Glutamatergic neuron (in vitro differentiated cells): ENCODE results near the gene EFCAB5. TPM values are rescaled to one million over a fixed set of nuclear protein-coding genes. Genes with fewer than 3 reads are reported as not detected.

ENCODE experiments used
- DNase-seq: peaks from one replicate; pipeline ENCODE4 v3.0.0; 2022
- H3K27ac Mint-ChIP-seq: one replicate; pipeline ENCODE4 v1.8.0; 2020; ENCODE audit warnings: mild to moderate bottlenecking, mixed read lengths, inconsistent platforms; ENCODE audit not compliant: unreplicated experiment
- H3K27me3 Mint-ChIP-seq: one replicate; pipeline ENCODE4 v1.8.0; 2020; ENCODE audit warnings: mild to moderate bottlenecking, moderate library complexity, mixed read lengths, inconsistent platforms; ENCODE audit not compliant: unreplicated experiment
- H3K36me3 Mint-ChIP-seq: one replicate; pipeline ENCODE4 v1.8.0; 2020; ENCODE audit warnings: mild to moderate bottlenecking, mixed read lengths, inconsistent platforms; ENCODE audit not compliant: unreplicated experiment
- H3K4me1 Mint-ChIP-seq: one replicate; pipeline ENCODE4 v1.8.0; 2020; ENCODE audit warnings: mild to moderate bottlenecking, low read depth, mixed read lengths, inconsistent platforms; ENCODE audit not compliant: unreplicated experiment
- H3K4me3 Mint-ChIP-seq: one replicate; pipeline ENCODE4 v1.8.0; 2020; ENCODE audit warnings: mild to moderate bottlenecking, mixed read lengths, inconsistent platforms; ENCODE audit not compliant: unreplicated experiment
- H3K9me3 Mint-ChIP-seq: one replicate; pipeline ENCODE4 v1.8.0; 2020; ENCODE audit warnings: mild to moderate bottlenecking, moderate library complexity, mixed read lengths, inconsistent platforms; ENCODE audit not compliant: unreplicated experiment
- CTCF ChIP-seq: fragments of 200-600 bp; sonication (generic); IDR thresholded peaks from one replicate; pipeline ENCODE4 v1.5.0; 2021; ENCODE audit not compliant: partially characterized antibody, unreplicated experiment
- total RNA-seq: library from RNA; stranded (reverse); fragmentation: NEBNext Ultra II Directional; extraction: Animal tissue kit (Norgen Biotek cat#: 25700); gene quantifications from one replicate; pipeline ENCODE4 v1.2.1, GENCODE V29; 2021; ENCODE audit not compliant: unreplicated experiment

Gene EFCAB5
- total RNA-seq, 1 donor from 2014 or later = 0.69 TPM

- DNase-seq = no peak
- Mint-ChIP-seq H3K27ac (no peak overlapping the region), H3K4me3 (no peak overlapping the region), H3K4me1 (peaks cover 5% of the 10 kb centered on the region), H3K9me3 (no peaks in the 10 kb centered on the region), H3K27me3 (no peaks in the 10 kb centered on the region), H3K36me3 (no peaks in the 10 kb centered on the region)
- TF ChIP-seq CTCF = no peak
Observed at GRCh38 chr17:29918016-29918415, 23.4 kb upstream of the EFCAB5 start.

GRCh38 chr17:29918922-29919856 is 22.2 kb upstream of the EFCAB5 start:
- Mint-ChIP-seq H3K27me3 (no peaks in the 10 kb centered on the region), H3K4me3 (no peak overlapping the region), H3K36me3 (no peaks in the 10 kb centered on the region), H3K9me3 (no peaks in the 10 kb centered on the region), H3K4me1 (peaks cover 5% of the 10 kb centered on the region), H3K27ac (no peak overlapping the region)
- no peak for TF ChIP-seq CTCF
- DNase-seq = no peak

- no peak overlapping the region for H3K4me3 Mint-ChIP-seq
- peaks cover 7% of the 10 kb centered on the region for H3K27me3 Mint-ChIP-seq
- no peak for TF ChIP-seq CTCF
- H3K36me3 Mint-ChIP-seq = no peaks in the 10 kb centered on the region
- peaks cover 12% of the 10 kb centered on the region for H3K4me1 Mint-ChIP-seq
- no peak for DNase-seq
- H3K27ac Mint-ChIP-seq = no peak overlapping the region
- H3K9me3 Mint-ChIP-seq = peaks cover 7% of the 10 kb centered on the region
Observed at GRCh38 chr17:29924786-29925185, 16.6 kb upstream of the EFCAB5 start.

- Mint-ChIP-seq H3K36me3 (no peaks in the 10 kb centered on the region), H3K4me3 (peak overlapping the region; percentile 69), H3K27ac (no peak overlapping the region), H3K9me3 (peaks cover 7% of the 10 kb centered on the region), H3K27me3 (peaks cover 8% of the 10 kb centered on the region), H3K4me1 (peaks cover 12% of the 10 kb centered on the region)
- DNase-seq = no peak
- no peak for TF ChIP-seq CTCF
Observed at GRCh38 chr17:29927546-29927945, 13.9 kb upstream of the EFCAB5 start.

GRCh38 chr17:29929006-29929532 is 12.4 kb upstream of the EFCAB5 start:
- peaks cover 7% of the 10 kb centered on the region for H3K9me3 Mint-ChIP-seq
- H3K27ac Mint-ChIP-seq = no peak overlapping the region
- H3K36me3 Mint-ChIP-seq = no peaks in the 10 kb centered on the region
- TF ChIP-seq CTCF = no peak
- H3K4me3 Mint-ChIP-seq = no peak overlapping the region
- peak; percentile 21 for DNase-seq
- H3K27me3 Mint-ChIP-seq = peaks cover 8% of the 10 kb centered on the region
- peaks cover 12% of the 10 kb centered on the region for H3K4me1 Mint-ChIP-seq
